ENCODE measurements around the gene B3GLCT. TPM values are rescaled to one million over a fixed set of nuclear protein-coding genes. Genes with fewer than 3 reads are reported as not detected.

The B3GLCT gene
- total RNA-seq, 1 donor from 2014 or later: 11.2 TPM

- H3K4me3 ChIP-seq (ENCODE audit: insufficient read depth, low read depth, low read length): no peak overlapping the region
- FAIRE-seq (no peak), DNase-seq (ENCODE audit: low read depth) (no peak)
- Mint-ChIP-seq H3K36me3 (ENCODE audit: low read depth, unreplicated experiment) (no peaks in the 10 kb centered on the region), H3K9me3 (ENCODE audit: unreplicated experiment) (no peaks in the 10 kb centered on the region), H3K27me3 (ENCODE audit: low read depth, unreplicated experiment) (no peaks in the 10 kb centered on the region), H3K27ac (ENCODE audit: unreplicated experiment) (no peak overlapping the region), H3K4me3 (ENCODE audit: unreplicated experiment) (peak overlapping the region; percentile 28), H3K4me1 (ENCODE audit: low read depth, unreplicated experiment) (peaks cover 13% of the 10 kb centered on the region)
- H3K27ac ChIP-seq (ENCODE audit: low read depth, low read length): no peak overlapping the region
- no peaks in the 10 kb centered on the region for H3K36me3 ChIP-seq (ENCODE audit: insufficient read depth, low read length)
- no peaks in the 10 kb centered on the region for H4K20me1 ChIP-seq (ENCODE audit: insufficient read depth, low read length)
- no peak overlapping the region for H3K4me2 ChIP-seq (ENCODE audit: low read length)
- peaks cover 15% of the 10 kb centered on the region for H3K4me1 ChIP-seq (ENCODE audit: insufficient read depth, low read length)
- no peak overlapping the region for H2AFZ ChIP-seq (ENCODE audit: low read depth, low read length)
- H3K9ac ChIP-seq (ENCODE audit: low read length): no peak overlapping the region
- H3K27me3 ChIP-seq (ENCODE audit: insufficient read depth, low read length): no peaks in the 10 kb centered on the region
- H3K79me2 ChIP-seq (ENCODE audit: insufficient read depth, low read length): peaks cover 11% of the 10 kb centered on the region
- TF ChIP-seq, protein P1, sequence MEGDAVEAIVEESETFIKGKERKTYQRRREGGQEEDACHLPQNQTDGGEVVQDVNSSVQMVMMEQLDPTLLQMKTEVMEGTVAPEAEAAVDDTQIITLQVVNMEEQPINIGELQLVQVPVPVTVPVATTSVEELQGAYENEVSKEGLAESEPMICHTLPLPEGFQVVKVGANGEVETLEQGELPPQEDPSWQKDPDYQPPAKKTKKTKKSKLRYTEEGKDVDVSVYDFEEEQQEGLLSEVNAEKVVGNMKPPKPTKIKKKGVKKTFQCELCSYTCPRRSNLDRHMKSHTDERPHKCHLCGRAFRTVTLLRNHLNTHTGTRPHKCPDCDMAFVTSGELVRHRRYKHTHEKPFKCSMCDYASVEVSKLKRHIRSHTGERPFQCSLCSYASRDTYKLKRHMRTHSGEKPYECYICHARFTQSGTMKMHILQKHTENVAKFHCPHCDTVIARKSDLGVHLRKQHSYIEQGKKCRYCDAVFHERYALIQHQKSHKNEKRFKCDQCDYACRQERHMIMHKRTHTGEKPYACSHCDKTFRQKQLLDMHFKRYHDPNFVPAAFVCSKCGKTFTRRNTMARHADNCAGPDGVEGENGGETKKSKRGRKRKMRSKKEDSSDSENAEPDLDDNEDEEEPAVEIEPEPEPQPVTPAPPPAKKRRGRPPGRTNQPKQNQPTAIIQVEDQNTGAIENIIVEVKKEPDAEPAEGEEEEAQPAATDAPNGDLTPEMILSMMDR (IDR thresholded peaks at IDR 0.05; ENCODE audit: insufficient read depth, low read depth, low read length): no peak
- no peak for TF ChIP-seq EZH2 (IDR thresholded peaks at IDR 0.05; ENCODE audit: insufficient read depth, low read length)
- no peaks in the 10 kb centered on the region for H3K9me3 ChIP-seq (ENCODE audit: insufficient read depth, low read depth, low read length)
Measured at GRCh38 chr13:31198519-31198918, 1.3 kb upstream of the B3GLCT start.

- Histone ChIP-seq H3K27me3 (ENCODE audit: insufficient read depth, low read length) (no peaks in the 10 kb centered on the region), H3K27ac (ENCODE audit: low read depth, low read length) (no peak overlapping the region), H3K36me3 (ENCODE audit: insufficient read depth, low read length) (no peaks in the 10 kb centered on the region), H3K4me2 (ENCODE audit: low read length) (peak overlapping the region; percentile 84), H3K9ac (ENCODE audit: low read length) (peak overlapping the region; percentile 87), H3K79me2 (ENCODE audit: insufficient read depth, low read length) (peaks cover 17% of the 10 kb centered on the region), H4K20me1 (ENCODE audit: insufficient read depth, low read length) (no peaks in the 10 kb centered on the region), H3K9me3 (ENCODE audit: insufficient read depth, low read depth, low read length) (no peaks in the 10 kb centered on the region), H3K4me3 (ENCODE audit: insufficient read depth, low read depth, low read length) (peak overlapping the region; percentile 74), H3K4me1 (ENCODE audit: insufficient read depth, low read length) (peaks cover 17% of the 10 kb centered on the region), H2AFZ (ENCODE audit: low read depth, low read length) (peak overlapping the region; percentile 79)
- no peak for FAIRE-seq
- no peaks in the 10 kb centered on the region for H3K9me3 Mint-ChIP-seq (ENCODE audit: unreplicated experiment)
- TF ChIP-seq, protein P1 (IDR thresholded peaks at IDR 0.05; ENCODE audit: insufficient read depth, low read depth, low read length): no peak
- TF ChIP-seq EZH2 (IDR thresholded peaks at IDR 0.05; ENCODE audit: insufficient read depth, low read length): no peak
- H3K27me3 Mint-ChIP-seq (ENCODE audit: low read depth, unreplicated experiment): no peaks in the 10 kb centered on the region
- peak overlapping the region; percentile 89 for H3K4me3 Mint-ChIP-seq (ENCODE audit: unreplicated experiment)
- H3K27ac Mint-ChIP-seq (ENCODE audit: unreplicated experiment): no peak overlapping the region
- H3K4me1 Mint-ChIP-seq (ENCODE audit: low read depth, unreplicated experiment): peaks cover 17% of the 10 kb centered on the region
- DNase-seq (ENCODE audit: low read depth): no peak
- no peaks in the 10 kb centered on the region for H3K36me3 Mint-ChIP-seq (ENCODE audit: low read depth, unreplicated experiment)
Measured at GRCh38 chr13:31199527-31199848, 287 bp upstream of the B3GLCT start.

DNA sequence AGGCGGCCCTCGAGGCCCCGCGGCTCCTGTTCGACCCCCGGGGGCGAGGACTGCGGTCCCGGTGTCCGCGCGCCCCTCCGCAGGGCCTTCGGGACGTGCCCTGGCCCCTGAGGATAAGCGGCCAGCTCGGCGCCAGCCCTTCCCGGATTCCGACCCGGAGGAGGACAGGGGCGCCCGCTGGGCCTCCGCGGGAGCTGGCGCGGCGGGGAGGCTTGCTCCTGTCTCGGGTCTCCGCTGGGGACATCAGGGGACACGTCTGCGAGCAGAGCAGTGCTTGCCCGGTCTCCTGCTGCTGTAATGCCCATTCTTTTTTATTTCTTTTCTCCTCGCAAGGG, 829 bp downstream of the B3GLCT start:
- peaks cover 20% of the 10 kb centered on the region for H3K4me1 Mint-ChIP-seq (ENCODE audit: low read depth, unreplicated experiment)
- no peak for DNase-seq (ENCODE audit: low read depth)
- Histone ChIP-seq H3K27me3 (ENCODE audit: insufficient read depth, low read length) (no peaks in the 10 kb centered on the region), H3K4me2 (ENCODE audit: low read length) (peak overlapping the region; percentile 84), H3K4me3 (ENCODE audit: insufficient read depth, low read depth, low read length) (peak overlapping the region; percentile 74), H3K27ac (ENCODE audit: low read depth, low read length) (peak overlapping the region; percentile 81), H3K36me3 (ENCODE audit: insufficient read depth, low read length) (no peaks in the 10 kb centered on the region), H3K9ac (ENCODE audit: low read length) (peak overlapping the region; percentile 87), H3K9me3 (ENCODE audit: insufficient read depth, low read depth, low read length) (no peaks in the 10 kb centered on the region), H2AFZ (ENCODE audit: low read depth, low read length) (peak overlapping the region; percentile 84), H4K20me1 (ENCODE audit: insufficient read depth, low read length) (no peaks in the 10 kb centered on the region), H3K79me2 (ENCODE audit: insufficient read depth, low read length) (peaks cover 22% of the 10 kb centered on the region), H3K4me1 (ENCODE audit: insufficient read depth, low read length) (peaks cover 17% of the 10 kb centered on the region)
- H3K4me3 Mint-ChIP-seq (ENCODE audit: unreplicated experiment): peak overlapping the region; percentile 87
- no peaks in the 10 kb centered on the region for H3K36me3 Mint-ChIP-seq (ENCODE audit: low read depth, unreplicated experiment)
- no peak for TF ChIP-seq EZH2 (IDR thresholded peaks at IDR 0.05; ENCODE audit: insufficient read depth, low read length)
- TF ChIP-seq, protein P1 (IDR thresholded peaks at IDR 0.05; ENCODE audit: insufficient read depth, low read depth, low read length): no peak
- peak overlapping the region; percentile 55 for H3K27ac Mint-ChIP-seq (ENCODE audit: unreplicated experiment)
- no peaks in the 10 kb centered on the region for H3K9me3 Mint-ChIP-seq (ENCODE audit: unreplicated experiment)
- H3K27me3 Mint-ChIP-seq (ENCODE audit: low read depth, unreplicated experiment): no peaks in the 10 kb centered on the region
- FAIRE-seq: no peak

Data from astrocyte (in vitro differentiated cells and primary cell).